HG02870 (cell line): ENCODE results near the gene ZNF385D.

Source experiments
- ATAC-seq: cut with Tn5 transposase; IDR thresholded peaks from one replicate; pipeline ENCODE4 v1.9.1; 2021; ENCODE audit warnings: mild to moderate bottlenecking, moderate library complexity; ENCODE audit not compliant: unreplicated experiment

ZNF385D gene, protein sequence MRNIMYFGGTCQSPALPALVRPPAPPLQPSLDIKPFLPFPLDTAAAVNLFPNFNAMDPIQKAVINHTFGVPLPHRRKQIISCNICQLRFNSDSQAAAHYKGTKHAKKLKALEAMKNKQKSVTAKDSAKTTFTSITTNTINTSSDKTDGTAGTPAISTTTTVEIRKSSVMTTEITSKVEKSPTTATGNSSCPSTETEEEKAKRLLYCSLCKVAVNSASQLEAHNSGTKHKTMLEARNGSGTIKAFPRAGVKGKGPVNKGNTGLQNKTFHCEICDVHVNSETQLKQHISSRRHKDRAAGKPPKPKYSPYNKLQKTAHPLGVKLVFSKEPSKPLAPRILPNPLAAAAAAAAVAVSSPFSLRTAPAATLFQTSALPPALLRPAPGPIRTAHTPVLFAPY

DNA sequence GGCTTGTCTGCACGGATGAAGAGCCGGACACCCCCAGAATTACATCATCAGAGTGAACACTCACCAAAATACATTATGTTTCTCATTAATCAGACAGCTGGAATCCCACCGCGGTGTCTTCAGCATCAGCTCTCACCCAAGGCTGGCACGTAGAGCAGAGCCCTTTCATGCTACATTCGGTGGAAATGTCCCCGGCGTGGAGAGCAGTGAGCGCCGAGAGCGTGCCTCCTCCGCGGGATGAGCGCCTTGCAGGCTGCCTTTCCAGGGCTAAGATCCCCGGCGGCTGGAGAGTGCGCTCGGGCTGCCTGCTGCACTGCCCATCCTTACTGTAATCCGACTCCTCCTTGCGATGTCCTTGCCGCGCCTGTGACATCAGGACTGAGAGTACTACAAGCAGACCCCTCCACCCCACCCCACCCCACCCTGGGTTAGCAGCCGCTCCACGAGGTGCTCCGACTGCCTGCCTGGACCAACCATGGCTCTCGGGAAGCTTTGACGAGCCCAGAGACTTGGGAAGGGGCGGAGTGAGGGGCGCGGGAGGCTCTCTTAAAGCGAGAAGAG lies at the start of gene ZNF385D:
TSS of gene ZNF385D (minus strand) at position 380 of the 561 bp plus-strand sequence. CDS start at position 86, 294 bp downstream.
- ATAC-seq: no peak

DNA sequence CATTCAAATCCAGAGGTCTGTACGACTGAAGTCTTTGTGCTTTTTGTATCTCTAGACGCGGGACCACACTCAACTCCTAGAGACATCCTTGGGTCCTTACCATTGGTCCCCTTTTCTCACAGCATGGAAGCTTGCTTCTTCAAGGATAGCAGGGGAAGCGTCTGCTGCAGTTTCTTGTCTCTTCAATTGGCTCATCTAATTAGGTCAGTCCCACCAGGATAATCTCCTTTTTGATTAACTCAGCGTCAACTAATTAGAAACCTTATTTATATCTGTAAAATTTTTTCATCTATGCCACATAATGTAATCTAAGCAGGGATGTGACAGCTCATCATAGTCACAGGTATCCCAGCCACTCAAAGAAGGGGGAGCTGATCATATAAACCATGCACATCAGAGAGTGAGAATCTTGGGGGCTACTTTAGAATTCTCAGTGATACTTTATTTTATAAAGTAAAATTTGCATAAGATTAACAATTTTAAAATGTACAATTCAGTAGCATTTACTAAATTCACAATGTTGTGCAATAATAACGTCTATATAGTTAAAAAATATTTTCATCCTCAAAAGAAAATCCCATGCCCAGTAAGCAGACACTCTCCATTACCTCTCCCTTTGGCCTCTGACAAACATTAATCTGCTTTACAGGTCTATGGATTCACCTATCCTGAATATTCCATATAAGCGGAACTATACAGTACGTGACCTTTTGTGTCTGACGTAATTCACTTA lies 47.5 kb upstream of the ZNF385D start:
- ATAC-seq: no peak

DNA sequence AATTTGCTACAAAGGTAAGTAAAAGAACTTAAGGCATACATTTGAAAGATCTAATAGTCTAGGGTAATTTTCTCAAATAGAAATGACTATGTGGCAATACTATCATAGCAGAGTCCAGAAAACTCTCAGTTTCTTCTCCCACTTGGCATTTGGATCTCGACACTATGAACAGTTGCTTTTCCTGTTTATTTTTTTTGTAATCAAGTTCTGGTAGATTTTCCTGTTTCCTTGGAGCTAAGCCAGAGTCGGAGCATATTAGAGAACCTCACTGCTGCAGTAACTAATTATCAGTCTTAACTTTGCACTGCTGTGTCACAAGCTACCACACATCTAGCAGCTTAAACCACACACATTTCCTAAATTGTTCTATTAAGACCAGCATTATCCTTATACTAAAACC lies 44.9 kb upstream of the ZNF385D start:
- ATAC-seq: no peak

DNA sequence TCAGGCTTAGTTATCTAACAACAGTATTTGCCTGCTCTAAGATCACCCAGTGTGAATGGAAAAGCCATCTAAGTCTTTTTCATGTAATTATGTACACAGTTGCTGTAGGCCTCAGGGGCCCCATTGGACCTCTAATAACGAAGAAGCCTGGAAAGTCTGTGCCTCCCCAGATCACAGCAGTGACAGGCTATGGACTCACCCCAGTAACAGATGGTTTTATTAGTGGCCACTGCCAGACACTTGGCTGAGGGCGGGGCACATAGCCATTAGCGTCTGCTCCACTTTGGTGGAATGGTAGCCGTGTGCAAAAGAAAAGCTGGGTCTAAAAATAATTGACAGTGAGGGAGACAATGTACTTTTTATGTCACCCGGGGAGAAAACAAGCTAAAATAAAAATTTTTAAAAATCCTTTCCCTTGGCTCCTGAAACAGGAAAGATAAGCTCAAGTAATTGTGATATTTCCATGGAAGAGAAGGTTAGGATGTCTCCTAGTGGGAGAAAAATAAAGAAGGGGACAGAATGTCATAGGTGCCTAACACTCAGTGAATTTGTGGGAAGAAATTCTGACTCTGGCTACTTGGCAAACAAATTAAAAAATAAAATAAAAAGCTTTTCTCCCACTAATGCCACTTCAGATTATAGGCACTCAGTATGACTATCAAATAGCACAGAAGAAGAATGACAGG lies 44.3 kb upstream of the ZNF385D start:
- ATAC-seq: no peak

DNA sequence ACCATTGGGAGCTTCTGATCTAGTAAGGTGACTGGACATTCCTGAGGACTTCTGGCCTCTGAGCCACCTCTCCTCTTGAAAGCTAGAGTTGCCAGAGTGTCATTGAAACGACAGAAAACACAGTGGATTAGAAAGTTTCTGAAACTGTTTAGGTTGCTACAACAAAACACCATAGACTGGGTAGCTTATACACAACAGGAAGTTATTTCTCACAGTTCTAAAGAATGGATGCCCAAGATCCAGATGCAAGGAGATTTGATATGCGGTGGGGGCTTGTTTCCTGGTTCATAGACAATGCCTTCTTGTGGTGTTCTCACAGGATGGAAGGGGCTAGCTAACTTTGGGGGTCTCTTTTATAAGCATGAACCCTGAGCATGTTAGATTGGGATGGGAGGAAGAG lies 43.3 kb upstream of the ZNF385D start:
- ATAC-seq: no peak

DNA sequence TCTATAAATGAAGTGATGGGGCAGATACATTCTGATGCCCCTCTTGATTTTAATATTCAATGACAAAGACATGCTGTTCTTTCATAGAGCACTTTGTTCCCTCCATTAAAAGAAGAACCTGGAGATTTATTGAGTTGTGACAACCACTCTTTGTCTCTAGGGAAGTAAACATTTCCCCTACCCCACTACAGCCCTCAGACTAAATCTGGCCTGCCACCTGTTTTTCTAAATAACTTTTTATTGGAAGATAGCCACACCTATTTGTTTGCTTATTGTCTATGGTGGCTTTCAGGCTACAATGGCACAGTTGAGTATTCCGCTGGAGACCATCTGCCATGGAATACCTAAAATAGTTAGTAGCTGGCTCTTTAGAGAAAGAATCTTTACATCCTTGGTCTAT lies 41.2 kb upstream of the ZNF385D start:
- no peak for ATAC-seq

DNA sequence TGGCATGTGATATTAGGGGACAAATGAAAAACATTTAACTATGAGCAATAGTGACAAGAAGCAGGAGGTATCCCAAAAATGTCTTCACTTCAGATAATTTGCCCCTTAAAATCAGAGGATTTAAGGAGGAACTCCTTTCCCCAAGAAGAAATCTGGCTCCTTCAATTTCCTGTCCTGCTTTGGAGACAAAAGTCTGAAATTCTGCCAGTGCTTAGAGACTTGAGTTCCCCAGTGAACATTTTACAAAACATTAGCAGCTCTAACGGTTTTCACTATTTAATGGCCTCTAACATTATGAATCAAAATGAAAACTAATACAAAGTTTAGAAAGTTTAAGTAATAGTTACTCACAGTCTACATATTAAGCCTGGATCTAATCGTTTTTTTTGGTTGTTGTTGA lies 40.3 kb upstream of the ZNF385D start:
- ATAC-seq: no peak

DNA sequence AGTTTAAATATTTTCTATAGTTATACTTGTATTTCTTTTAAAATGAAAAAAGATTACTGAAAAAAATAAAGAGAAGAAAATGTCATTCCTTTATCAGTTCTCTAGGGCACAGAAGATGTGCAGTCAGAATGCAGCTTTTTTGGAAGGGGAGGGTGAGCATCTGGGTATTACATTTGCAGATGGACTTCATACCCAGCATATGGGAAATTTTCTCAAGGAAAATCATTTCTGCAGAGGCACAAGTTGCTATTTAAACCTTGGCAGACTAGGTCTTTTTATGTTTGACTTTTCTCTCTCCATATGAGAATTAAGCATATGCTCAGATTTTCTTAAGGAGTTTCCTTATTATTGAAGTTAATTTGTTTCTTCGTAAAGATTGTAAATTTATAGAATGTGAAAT lies 39.5 kb upstream of the ZNF385D start:
- no peak for ATAC-seq

DNA sequence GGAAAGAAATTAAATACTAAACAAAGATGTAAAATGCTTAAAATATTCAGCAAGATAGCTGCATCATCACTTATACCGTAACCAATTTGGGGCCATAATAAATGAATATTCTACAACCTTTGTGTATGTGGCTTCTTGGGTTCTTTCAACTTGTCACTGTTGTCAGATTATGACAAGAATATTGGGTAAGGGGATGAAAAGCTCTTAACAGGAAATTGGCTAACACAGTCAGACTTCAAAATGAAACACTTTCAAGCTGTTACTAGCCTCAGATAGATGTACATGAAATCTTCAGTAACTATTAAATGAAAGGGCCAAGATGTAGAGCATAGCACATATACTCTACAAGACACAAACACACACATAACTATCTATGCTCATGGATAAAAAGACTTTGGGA lies 38.7 kb upstream of the ZNF385D start:
- ATAC-seq: no peak

DNA sequence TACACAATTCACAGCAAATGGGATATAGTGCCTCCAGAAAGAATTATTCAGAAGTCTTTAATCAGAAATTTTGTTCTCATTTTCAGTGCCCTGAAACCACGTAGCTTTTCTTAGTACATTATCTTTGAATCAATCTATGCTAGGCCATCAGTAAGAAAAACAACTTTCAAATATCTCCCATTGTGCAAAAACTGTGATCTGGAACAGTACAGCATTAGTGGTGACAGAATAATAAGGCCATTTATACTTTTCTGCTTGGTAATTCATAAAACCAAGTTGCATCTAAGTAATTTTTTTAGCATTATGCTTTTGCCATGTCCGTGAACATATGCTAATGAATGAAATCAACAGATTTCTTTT lies 35.4 kb upstream of the ZNF385D start:
- ATAC-seq: no peak

DNA sequence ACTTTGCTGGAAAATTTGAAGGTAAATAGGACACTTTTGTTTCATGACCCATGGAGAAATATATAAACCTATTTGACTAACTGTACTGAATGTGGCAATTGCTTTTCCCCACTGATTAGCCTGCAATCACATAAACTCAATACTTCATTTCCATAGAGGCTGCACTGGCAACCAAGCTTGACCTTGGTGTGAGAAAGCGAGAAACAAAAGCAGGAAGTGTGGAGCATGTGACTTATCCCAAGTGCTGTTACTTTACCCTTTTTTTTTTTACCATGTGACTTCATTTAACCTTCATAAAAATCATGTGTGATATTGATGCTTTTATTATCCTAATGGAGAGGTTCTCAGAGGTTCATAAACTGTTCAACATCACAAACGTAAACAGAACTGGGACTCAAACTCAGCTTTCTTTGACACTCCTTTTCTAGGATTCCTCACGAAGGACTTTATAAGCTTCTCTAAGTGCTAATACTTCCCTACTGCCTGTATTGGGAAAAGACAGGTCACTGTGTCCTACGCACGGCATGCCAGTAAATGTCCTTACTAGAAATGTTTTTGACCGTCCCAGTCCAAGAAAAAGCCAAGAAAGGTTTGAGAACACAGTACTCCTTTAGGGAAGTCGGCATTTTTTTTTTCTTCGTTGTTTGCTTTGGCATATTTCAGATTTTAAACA lies 34.9 kb upstream of the ZNF385D start:
- ATAC-seq: no peak

DNA sequence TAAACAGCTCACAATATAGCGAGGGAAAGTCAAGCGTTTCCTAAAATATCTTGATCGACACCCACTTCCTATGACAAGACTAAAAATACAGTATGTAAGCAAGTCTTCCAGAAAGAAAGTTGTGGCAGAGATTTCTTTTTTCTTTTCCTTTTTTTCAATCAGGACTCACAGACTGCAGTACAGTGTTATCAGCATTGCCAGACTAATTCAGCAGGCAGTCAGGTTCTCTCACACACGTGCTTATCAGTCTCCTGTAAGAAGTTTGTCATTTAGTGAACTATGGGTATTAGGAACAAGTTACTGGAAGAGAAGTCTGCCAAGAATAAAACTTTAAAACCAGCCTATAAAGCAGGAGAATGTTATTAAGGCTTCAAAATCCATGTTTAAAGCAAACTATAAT lies 32.8 kb upstream of the ZNF385D start:
- ATAC-seq: no peak

DNA sequence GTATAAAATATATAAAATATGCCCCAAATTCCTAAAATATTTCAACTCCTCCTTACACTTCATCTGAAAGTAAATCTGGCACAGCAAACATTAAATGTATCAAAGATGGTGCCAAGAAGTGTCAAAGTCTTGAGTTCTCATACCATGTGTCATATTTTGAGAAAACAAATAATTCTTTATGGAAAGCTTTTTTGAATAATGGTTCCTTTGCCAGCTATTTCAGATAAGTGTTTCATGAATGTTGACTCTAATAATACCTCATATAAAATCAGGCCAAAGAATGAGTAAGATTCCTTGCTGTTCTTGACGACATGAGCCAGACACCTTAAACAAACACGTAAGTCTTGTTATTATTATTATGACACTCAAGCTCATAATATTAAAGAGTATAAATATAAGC lies 30.3 kb upstream of the ZNF385D start:
- ATAC-seq: no peak

DNA sequence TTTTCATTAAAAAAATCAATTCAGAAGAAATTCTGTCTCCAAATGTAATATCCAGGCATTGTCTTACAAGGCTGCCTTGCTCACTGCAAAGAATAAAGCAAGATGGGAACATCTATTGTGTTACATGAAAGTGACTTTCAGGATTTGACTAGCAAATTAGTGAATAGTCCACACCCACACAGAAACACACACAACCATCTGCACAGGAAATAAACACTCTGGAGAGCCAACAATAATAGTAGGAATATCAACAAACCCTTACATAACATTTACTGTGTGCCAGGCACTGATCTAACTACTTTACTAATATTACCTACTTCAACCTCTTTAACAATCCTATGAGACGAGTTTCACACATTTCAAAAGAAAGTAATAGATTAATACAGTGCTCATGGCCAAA lies 28.9 kb upstream of the ZNF385D start:
- no peak for ATAC-seq

DNA sequence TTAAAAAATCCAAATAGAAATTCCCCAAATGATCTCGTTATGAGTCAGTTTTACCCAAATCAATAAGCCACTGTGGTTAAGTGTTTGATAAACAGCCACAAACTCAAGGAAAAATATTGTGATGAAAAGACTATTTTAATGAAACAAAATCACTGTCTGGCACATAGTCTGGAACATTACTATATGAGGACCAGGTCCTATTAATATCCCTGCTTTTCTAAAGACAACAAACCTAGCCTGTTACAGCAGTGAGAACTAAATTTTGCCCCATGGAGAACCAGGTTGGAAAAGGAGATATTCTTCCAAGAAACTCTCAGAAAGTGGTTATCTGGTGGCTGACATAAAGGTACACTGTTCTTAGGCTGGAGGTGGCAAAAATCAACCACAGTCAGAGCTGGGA lies 27.7 kb upstream of the ZNF385D start:
- ATAC-seq: no peak

DNA sequence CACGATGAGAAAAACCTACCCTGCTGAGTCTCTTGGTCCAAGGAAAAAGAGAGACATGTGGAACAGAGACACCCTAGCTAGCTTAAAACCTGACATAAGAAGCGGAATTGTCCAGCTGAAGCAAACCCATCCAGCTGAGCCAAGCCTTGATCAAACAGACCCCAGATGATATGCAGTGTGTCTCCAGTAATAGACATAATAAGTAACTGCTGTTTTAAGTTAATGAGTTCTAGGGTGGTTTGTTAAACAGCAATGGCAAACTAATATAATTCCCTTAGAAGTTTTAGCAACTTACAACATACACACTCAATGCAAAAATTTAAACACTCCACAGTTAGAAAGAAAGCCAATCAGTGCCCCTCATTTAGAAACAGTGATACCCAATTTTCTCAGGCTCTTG lies 26.8 kb upstream of the ZNF385D start:
- no peak for ATAC-seq

DNA sequence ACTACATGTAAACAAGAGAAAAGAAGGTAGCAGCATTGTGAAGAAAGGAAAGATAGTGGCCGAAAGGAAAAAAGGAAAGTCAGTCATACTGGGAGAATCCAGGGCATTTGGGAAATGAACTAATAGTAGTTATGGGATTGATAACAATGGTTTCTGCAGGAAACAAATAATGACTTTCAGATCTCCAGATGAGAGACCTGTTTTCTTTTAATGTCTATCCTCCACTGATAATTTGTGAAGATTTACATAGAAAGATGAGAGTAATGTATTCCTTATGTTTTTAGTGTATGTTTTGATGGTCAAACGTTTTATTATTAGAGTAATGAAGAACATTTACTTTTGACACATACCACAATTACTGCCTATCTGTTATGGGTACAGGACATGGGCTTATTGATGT lies 15.0 kb upstream of the ZNF385D start:
- no peak for ATAC-seq

DNA sequence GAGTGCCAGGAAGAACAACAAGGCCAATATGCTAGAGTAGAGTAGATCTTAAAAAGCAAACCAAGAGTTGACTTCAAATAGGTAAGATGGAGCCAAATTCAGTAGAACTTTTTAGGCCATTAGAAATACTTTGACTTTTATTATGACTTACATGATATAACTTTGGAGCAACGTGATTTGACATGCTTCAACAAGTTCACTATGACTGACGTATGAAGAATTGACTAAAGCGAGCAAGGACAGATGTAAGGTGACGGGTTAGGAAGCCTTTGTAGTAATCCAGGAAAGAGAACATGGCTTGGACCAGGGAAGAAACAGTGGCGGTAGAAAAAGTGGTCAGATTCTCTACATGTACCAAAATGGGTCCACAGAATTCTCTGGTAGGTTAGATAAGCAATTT lies 4.9 kb upstream of the ZNF385D start:
- ATAC-seq: no peak

DNA sequence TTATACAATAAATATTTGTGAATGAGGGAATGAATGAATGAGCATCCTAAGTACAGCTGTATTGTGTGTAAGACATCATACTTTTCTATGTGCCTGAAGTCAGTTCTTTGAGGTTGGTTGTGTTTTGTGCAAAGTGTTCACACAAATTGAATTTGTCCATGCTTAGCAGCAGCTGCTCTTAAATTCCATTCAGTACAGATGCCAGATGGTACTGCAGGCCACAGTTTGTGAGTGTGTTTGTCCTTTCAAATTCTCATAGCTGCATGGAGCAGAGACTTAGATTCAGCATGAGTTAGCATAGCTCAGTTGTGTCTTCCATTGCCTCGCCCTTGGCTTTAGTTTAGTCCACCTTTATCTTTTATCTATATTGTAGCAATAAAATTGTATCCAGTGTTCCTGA lies 3.8 kb upstream of the ZNF385D start:
- no peak for ATAC-seq

DNA sequence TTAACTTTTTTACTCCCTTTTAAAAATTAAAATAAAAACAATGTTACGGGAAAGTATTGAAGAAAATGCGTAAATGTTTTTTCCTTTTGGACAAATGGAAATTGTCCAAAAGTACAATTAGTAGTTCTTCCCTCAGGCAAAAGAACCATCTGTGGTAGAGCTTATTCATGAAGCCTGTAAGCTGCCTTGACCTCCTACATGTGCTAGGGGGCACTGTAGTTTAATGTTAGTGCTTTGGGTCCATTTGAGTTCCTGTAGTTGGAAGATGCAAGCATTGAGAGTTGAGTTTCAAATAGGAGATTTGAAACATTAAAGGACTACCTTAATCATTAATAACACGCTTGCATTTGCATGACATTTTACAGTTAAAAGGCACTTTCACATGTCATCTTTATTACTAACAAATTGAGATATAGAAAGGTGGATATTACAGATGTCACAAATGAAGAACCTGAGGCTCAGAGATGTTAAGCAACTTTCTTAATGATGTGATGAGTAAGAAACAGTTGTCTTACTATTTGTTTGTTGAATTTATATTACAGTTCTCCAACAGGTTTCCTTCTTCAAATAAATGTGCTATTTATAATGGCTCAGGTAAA lies 1.8 kb upstream of the ZNF385D start:
- no peak for ATAC-seq

DNA sequence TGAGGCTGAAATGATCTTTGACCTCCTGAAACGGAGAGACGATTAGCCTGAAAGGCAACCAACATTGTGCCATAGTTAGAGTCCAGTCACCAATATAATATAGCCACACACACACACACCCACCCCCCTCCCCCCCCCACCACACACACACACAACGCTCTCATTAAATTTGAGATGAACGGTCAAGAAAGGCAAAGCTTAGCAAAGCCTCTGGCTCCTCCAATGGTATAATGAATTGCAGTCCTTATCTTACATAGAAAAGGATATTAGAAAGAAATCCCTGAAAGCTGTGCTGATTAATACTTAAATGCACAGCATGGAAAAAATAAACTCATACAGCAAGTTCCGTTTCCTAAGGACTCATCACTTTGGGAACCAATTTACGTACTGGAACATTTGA lies 876 bp upstream of the ZNF385D start:
- ATAC-seq: no peak
